Mesothelial cell of epicardium (in vitro differentiated cells): Measurements from ENCODE around the gene CDCA7L. TPM values are rescaled to one million over a fixed set of nuclear protein-coding genes. Genes with fewer than 3 reads are reported as not detected.

Experiments used
- DNase-seq, 2 experiments: peaks; one replicate each; pipeline ENCODE4 v3.0.0; 2021; ENCODE audit warnings: low spot score in 2 of 2; ENCODE audit not compliant: unreplicated experiment in 2 of 2
- H3K27ac Mint-ChIP-seq: 2 replicates; pipeline ENCODE4 v1.8.0; 2021; ENCODE audit warnings: mixed read lengths
- H3K27me3 Mint-ChIP-seq: 2 replicates; pipeline ENCODE4 v1.8.0; 2021; ENCODE audit warnings: low read depth, mixed read lengths
- H3K36me3 Mint-ChIP-seq: 2 replicates; pipeline ENCODE4 v1.8.0; 2021; ENCODE audit warnings: mixed read lengths
- H3K4me1 Mint-ChIP-seq: 2 replicates; pipeline ENCODE4 v1.8.0; 2021; ENCODE audit warnings: mixed read lengths
- H3K4me3 Mint-ChIP-seq: 2 replicates; pipeline ENCODE4 v1.8.0; 2021; ENCODE audit warnings: mild to moderate bottlenecking, moderate library complexity, mixed read lengths
- H3K9me3 Mint-ChIP-seq: 2 replicates; pipeline ENCODE4 v1.8.0; 2021; ENCODE audit warnings: mixed read lengths
- CTCF ChIP-seq: fragments of 200-600 bp; sonication (generic); IDR thresholded peaks from one replicate; pipeline ENCODE4 v1.5.0; 2021; ENCODE audit warnings: antibody characterized with exemption; ENCODE audit not compliant: unreplicated experiment
- total RNA-seq: library from RNA; stranded (reverse); gene quantifications from 3 replicates; pipeline ENCODE4 v1.2.1, GENCODE V29; 2021

Gene CDCA7L
- total RNA-seq = 25.6 to 28.6 TPM (median 26.5 TPM) in 3 replicates

GRCh38 chr7:21945454-21946221, at the start of gene CDCA7L:
Gene CDCA7L (minus strand): TSS chr7:21945899. CDS start chr7:21945804, 95 bp downstream.
- peaks cover 79% of the 10 kb centered on the region for H3K27me3 Mint-ChIP-seq
- no peaks in the 10 kb centered on the region for H3K36me3 Mint-ChIP-seq
- H3K9me3 Mint-ChIP-seq = no peaks in the 10 kb centered on the region
- TF ChIP-seq CTCF = no peak
- DNase-seq = peak; percentile 50 to 72
- H3K27ac Mint-ChIP-seq = no peak within 1 kb of the TSS
- peak within 1 kb of the TSS; percentile 78 for H3K4me3 Mint-ChIP-seq
- peaks cover 40% of the 10 kb centered on the region for H3K4me1 Mint-ChIP-seq

GRCh38 chr7:21986096-21986495, 40.4 kb upstream of the CDCA7L start:
- no peaks in the 10 kb centered on the region for H3K4me1 Mint-ChIP-seq
- TF ChIP-seq CTCF = no peak
- H3K4me3 Mint-ChIP-seq = no peak overlapping the region
- H3K36me3 Mint-ChIP-seq = no peaks in the 10 kb centered on the region
- DNase-seq = no peak
- no peak overlapping the region for H3K27ac Mint-ChIP-seq
- peaks cover 2% of the 10 kb centered on the region for H3K27me3 Mint-ChIP-seq
- peaks cover 12% of the 10 kb centered on the region for H3K9me3 Mint-ChIP-seq

DNA sequence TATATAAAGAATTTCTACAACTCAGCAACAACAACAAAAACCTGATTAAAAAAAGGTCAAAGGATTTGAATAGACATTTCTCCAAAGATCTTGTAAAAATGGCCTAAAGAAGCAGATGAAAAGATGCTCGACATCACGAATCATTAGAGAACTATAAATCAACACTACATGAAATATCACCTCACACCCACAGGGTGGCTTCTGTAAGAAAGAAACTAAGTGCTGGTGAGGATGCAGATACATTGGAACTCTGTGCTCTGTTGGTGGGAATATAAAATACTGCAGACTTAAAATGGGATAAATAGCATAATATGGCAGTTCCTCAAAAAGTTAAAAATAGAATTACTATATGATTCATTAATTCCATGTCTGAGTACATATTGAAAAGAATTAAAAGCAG, 38.3 kb upstream of the CDCA7L start:
- H3K27me3 Mint-ChIP-seq = no peaks in the 10 kb centered on the region
- H3K9me3 Mint-ChIP-seq = peaks cover 7% of the 10 kb centered on the region
- no peak overlapping the region for H3K27ac Mint-ChIP-seq
- no peak overlapping the region for H3K4me3 Mint-ChIP-seq
- no peak for TF ChIP-seq CTCF
- H3K36me3 Mint-ChIP-seq = no peaks in the 10 kb centered on the region
- no peak for DNase-seq
- no peaks in the 10 kb centered on the region for H3K4me1 Mint-ChIP-seq

GRCh38 chr7:21983056-21983455, 37.4 kb upstream of the CDCA7L start:
- Mint-ChIP-seq H3K4me3 (no peak overlapping the region), H3K36me3 (no peaks in the 10 kb centered on the region), H3K4me1 (no peaks in the 10 kb centered on the region), H3K27ac (no peak overlapping the region), H3K27me3 (no peaks in the 10 kb centered on the region), H3K9me3 (peaks cover 7% of the 10 kb centered on the region)
- TF ChIP-seq CTCF = no peak
- DNase-seq = no peak

DNA sequence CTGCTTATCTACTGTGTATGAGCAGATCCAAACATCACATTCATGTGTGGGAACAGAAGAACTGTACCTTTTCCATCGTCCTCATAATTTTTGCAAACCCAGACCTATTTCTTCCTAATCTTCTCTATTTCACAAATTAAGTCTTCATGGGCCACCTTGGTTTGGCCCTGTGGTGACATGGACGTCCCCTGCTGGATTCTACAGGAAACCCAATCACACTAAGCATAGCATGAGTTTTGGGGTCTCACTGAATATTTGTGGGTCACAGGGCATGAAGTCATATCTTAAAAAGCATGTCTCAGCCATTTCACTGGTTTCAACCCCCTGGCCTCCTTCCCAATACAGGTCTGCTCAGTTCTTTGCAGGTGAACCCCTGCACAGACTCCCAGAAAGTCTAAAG, 35.8 kb upstream of the CDCA7L start:
- no peak for DNase-seq

More for the DNA sequence above, 35.8 kb upstream of the CDCA7L start:
- no peak overlapping the region for H3K27ac Mint-ChIP-seq
- no peaks in the 10 kb centered on the region for H3K4me1 Mint-ChIP-seq
- no peaks in the 10 kb centered on the region for H3K36me3 Mint-ChIP-seq
- peaks cover 7% of the 10 kb centered on the region for H3K9me3 Mint-ChIP-seq
- no peaks in the 10 kb centered on the region for H3K27me3 Mint-ChIP-seq
- no peak overlapping the region for H3K4me3 Mint-ChIP-seq
- no peak for TF ChIP-seq CTCF
